Choroid plexus epithelial cell (primary cell): ENCODE measurements around the gene DPYSL5.

Experiments used
- DNase-seq: peaks from one replicate; pipeline ENCODE4 v3.0.0-alpha.2; 2010; ENCODE audit warnings: low read depth
- H3K4me3 ChIP-seq: 2 replicates; pipeline ENCODE4 v1.5.1; 2011; ENCODE audit warnings: low read depth, mild to moderate bottlenecking, control low read depth, low read length, moderate library complexity
- CTCF ChIP-seq: conservative IDR thresholded peaks from 2 replicates; pipeline ENCODE4 v1.5.1; 2011; ENCODE audit warnings: low read depth, mild to moderate bottlenecking, control low read depth, inconsistent platforms, low read length, moderate library complexity

The DPYSL5 gene

GRCh38 chr2:26850000-26850431 is 2.1 kb downstream of the DPYSL5 start:
- no peak for TF ChIP-seq CTCF
- no peak overlapping the region for H3K4me3 ChIP-seq
- DNase-seq, result no peak

GRCh38 chr2:26850505-26850904 is 2.6 kb downstream of the DPYSL5 start:
- no peak overlapping the region for H3K4me3 ChIP-seq
- TF ChIP-seq CTCF, result no peak
- DNase-seq, result no peak

- DNase-seq, result no peak
- H3K4me3 ChIP-seq, result no peak overlapping the region
- no peak for TF ChIP-seq CTCF
Measured at GRCh38 chr2:26852405-26853306, 4.7 kb downstream of the DPYSL5 start.

GRCh38 chr2:26853751-26854150 is 5.8 kb downstream of the DPYSL5 start:
- no peak for TF ChIP-seq CTCF
- no peak for DNase-seq
- H3K4me3 ChIP-seq, result no peak overlapping the region

GRCh38 chr2:26854283-26854827 is 6.4 kb downstream of the DPYSL5 start:
- DNase-seq, result no peak
- H3K4me3 ChIP-seq, result no peak overlapping the region
- TF ChIP-seq CTCF, result no peak

GRCh38 chr2:26855466-26855865 is 7.5 kb downstream of the DPYSL5 start:
- TF ChIP-seq CTCF, result no peak
- no peak overlapping the region for H3K4me3 ChIP-seq
- DNase-seq, result no peak
